GM19240 (cell line): ENCODE results near the gene CDRT15.
"Not testable (repeated sequence)": the region's sequence is repeated elsewhere in the genome, so short reads cannot be mapped to it uniquely, and the experiment has no call there.

Source experiments
- DNase-seq: peaks from one replicate; pipeline ENCODE4 v3.0.0; 2011; ENCODE audit warnings: low spot score; ENCODE audit not compliant: insufficient read length

The CDRT15 gene

DNA sequence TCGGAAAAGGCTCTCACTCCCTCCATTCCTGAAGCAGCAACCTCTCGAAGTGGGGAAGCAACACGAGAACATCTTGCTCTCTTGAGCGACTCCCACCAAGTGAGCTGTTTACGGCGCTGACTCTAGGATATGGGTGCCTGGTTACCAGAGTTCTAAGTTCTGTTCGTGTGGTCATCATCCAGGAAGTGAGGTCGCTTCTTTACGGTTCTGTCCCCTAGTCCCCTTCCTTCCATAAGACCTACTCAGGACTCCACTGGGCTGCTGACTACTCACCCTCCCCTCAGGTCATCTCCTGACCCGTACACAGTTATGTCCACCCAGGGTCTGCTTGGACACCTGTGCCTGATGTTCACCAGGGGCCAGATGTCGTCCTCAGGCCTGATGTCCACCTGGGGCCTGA lies at the start of gene CDRT15:
CDRT15 (minus strand) TSS at position 101 of the 400 bp plus-strand sequence; CDS start at position 72, 29 bp downstream.
- DNase-seq = not testable (repeated sequence)

GRCh38 chr17:14282726-14283125 lies 46.1 kb upstream of the CDRT15 start:
- DNase-seq = no peak

DNA sequence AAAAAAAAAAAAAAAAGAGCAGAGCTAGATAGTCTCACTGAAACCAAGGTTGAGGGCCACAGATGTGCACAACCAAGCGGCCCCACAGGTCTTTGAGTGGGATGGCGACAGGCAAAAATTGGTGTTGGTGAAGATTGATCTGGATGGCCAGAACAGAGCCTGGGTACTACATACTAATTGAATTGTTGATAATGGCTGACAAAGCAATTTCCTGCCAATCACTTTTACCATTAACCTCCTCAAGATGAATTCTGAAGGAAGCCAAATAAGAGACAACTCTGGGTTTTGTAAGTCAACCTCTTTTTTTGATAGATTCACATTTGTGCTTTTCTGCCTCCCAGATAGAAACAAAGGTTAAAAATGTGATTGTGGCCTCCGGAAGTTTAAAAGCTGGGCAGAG lies 44.9 kb upstream of the CDRT15 start:
- no peak for DNase-seq

- DNase-seq = no peak
Observed at GRCh38 chr17:14276535-14277250, 40.0 kb upstream of the CDRT15 start.

DNA sequence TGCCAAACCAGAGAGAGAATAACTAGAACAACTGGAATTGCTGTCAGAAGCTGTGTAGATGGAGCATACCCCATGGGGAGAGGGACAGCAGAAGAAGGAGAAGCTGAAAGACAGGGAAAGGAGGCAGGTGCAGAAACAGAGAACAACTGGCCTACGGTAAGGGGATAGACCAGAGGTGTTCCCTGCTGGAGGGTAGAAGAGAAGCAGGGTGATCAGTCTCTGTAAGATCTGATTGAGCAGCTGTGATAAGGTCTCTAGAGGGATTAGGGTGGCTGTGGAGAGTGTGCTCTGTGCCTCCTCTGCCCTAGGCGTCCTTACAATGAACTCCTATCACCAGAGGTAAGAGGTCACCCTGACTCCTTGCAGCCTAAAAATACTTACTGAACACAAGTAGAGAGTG lies 33.8 kb upstream of the CDRT15 start:
- DNase-seq = no peak

GRCh38 chr17:14269473-14269872 lies 32.8 kb upstream of the CDRT15 start:
- no peak for DNase-seq

DNA sequence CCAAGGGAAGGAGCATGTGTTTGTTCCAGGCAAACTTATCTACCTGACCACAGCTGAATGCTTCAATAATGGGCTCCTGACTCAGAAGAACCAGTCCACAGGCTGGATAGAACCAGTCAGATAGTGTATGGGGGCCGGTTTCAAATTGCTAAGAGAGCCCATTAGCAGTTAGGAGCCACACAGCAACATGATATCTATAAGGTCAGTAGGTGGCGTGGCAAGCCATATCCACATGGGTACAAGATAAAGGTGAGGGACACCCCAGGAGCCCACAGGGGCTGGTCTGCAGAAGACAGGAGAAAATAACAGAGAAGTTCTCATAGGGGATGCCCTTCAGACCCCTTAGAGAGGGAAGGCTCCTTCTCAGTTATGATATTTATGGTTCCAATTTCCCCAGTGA lies 31.6 kb upstream of the CDRT15 start:
- DNase-seq = no peak

DNA sequence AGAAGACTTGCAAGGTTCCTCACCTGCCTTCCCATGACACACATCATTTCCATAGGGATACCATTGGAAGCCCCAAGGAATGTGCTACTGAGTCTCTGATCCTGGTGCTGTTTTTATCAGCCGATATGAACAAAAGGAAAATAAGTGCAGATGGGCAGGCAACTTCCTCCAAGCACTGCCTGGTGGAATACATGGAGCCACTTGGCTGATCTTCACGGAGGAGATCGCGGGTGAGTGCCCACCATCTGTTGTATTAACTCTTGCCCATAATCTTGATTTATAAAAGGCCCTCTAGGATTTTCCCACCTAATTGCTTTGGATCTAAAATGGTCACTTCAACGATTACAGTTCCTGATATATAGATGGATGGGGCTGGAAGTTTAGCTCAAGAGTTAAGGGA lies 24.7 kb upstream of the CDRT15 start:
- no peak for DNase-seq

- no peak for DNase-seq
Observed at GRCh38 chr17:14245629-14246028, 9.0 kb upstream of the CDRT15 start.

- no peak for DNase-seq
Observed at GRCh38 chr17:14245002-14245401, 8.3 kb upstream of the CDRT15 start.

DNA sequence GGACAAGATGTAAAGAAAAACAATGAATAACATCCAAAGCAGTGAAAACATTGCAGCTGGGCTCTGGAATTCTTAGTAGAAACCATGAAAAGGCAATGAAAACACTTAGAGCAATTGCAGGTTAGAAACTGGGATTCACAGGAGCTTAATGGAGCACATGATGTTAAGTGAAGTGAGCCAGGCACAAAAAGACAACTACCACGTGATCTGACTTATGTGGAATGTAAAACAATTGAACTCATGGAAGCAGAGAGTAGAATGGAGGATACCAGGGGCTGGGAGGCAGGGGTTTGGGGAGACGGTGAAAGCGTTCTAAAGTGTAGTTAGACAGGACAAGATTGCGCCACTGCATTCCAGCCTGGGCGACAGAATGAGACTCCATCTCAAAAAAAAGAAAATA lies 2.6 kb upstream of the CDRT15 start:
- DNase-seq = not testable (repeated sequence)

DNA sequence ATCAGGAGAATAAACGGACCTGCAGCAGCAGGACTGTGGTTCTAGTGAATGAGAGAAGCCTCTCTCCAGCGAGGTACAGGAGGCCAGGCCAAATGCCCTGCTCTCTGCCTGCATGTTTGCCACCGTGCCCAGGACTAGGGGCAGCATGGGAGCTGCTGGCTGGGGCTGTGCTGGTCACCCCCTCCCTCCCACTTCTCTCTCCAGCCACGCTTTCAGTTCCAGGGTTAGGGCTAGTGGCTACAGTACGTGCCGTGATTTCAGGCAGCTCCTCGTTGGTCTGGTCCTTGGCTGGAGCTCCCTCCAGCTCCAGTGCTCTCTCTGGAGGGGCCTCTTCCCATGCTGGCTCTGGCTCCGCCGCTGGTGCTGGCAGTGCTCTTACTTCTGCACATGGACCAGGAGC lies 630 bp downstream of the CDRT15 start:
- DNase-seq = not testable (repeated sequence)

DNA sequence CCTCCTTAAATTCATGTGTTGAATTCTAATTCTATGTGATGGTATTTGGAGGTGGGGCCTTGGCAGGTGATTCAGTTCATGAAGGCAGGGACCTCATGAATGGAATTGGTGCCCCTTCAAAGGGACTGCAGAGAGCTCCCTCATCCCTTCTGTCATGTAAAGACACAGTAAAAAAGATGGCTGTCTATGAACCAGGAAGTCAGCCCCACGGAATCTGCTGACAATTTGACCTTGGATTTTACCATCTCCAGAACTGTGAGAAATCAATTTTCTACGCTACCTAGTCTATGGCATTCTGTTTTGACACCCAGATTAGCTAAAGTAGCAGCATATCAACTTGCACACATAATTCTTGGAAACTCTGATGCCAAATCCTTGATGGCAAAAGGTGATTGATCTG lies 1.6 kb downstream of the CDRT15 start:
- not testable (repeated sequence) for DNase-seq

DNA sequence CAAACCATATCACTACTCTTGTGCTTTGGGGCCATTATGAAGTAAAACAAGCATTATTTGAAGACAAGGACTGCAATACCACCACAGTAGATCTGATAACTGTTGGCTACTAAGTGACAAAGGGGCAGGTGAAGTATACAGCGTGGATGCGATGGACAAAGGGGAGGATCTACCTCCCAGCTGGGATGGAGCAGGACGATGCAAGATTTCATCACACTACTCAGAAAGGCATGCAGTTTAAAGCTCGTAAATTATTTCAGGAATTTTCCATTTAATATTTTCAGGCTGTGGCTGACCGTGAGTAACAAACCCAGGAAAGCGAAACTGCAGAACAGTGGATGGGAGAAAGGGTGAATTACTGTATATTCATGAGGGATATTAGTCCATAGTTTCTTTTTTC lies 5.5 kb downstream of the CDRT15 start:
- DNase-seq = not testable (repeated sequence)

DNA sequence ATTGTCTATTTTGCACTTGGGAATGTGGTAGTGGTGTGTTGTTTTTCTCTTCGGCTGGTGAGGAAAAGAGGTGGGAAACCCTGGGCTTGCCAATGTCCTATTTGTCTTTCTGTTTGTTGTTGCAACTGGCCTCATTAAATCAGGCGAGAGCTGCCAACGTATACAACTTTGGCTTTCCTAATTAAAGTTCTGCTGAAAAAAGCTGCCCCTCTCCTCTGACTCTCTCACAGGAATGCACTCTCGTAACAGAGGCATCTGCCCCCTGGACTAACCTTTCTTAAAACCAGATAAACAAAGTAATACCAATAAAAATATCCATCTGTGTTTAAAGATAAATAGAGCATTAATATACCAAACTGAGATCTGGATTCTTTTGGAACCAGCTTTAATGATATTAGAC lies 7.8 kb downstream of the CDRT15 start:
- DNase-seq = no peak

DNA sequence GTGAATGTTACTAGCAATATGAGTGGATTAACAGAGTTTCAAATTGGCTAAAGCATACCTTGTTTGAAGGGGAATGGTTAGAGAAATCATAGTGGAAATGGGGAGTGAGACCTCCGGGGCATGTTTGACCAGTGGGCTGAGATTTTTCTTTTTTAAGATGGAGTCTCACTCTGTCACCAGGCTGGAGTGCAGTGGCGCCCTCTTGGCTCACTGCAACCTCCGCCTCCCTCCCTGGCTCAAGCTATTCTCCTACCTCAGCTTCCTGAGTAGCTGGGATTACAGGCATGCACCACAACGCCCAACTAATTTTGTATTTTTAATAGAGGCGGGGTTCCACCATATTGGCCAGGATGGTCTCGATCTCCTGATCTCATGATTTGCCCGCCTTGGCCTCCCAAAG lies 9.6 kb downstream of the CDRT15 start:
- DNase-seq = no peak

- DNase-seq = no peak
Observed at GRCh38 chr17:14225254-14225980, 11.2 kb downstream of the CDRT15 start.

DNA sequence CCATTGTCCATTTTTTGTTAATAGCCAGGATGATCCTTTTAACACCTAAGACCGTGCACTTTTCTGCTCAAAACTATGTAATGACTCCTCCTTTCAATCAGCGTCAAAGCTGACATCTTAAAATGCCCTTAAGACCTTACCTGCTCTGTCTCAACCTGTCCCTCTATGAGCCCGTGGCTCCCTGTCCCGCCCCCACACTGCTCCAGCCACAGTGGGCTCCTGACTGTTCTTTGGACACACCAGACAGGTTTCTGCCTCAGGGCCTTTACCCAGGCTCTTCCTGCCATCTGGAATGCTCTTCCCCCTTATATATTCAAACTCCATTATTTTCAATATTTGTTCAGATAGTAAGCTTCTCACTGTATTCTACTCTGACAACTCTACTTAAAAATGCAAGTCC lies 14.1 kb downstream of the CDRT15 start:
- DNase-seq = no peak

- no peak for DNase-seq
Observed at GRCh38 chr17:14214271-14214670, 22.4 kb downstream of the CDRT15 start.

GRCh38 chr17:14212401-14212800 lies 24.3 kb downstream of the CDRT15 start:
- DNase-seq = no peak

DNA sequence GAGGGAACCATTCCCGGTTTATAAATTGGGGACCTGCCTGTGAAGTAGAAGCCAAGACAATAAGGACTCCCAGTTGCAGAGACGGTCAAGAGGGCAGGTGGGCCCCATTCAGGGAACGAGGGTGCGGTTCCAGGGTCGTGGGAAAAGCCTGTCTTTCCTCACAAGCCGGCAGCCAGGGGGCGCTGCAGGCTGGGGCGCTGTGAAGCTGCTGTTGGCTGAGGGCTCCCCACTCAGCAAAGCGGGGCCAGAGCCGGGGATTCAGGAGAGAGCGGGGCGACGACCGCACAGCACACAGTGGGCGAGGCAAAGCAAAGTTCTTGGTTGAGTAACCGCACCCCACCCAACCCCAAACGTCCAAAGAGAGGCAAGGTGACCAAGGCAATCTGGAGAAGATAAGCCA lies 24.9 kb downstream of the CDRT15 start:
- DNase-seq = peak; percentile 21

GRCh38 chr17:14211246-14211645 lies 25.4 kb downstream of the CDRT15 start:
- DNase-seq = no peak

DNA sequence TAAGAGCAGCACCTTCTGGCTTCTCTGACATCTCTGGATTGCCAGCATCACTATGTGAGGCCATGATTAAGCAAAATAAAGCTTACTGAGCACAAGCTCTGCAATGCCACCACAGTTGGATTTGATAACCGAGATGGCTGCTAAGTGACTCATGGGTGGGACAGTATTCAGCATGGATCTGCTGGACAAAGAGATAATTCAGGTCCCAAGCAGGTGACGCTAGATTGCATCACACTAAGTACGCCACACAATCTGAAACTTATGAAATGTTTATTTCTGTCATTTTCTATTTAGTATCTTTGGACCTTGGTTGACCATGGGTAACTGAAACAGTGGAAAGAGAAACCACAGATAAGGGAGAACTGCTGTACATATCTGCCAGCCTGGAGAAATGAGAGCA lies 27.4 kb downstream of the CDRT15 start:
- no peak for DNase-seq
